NCI-H1092 treated with DMSO at 0.1 percent for 48 hours (cell line): ENCODE results near the gene CCR2.
"Not testable (repeated sequence)": the region's sequence is repeated elsewhere in the genome, so short reads cannot be mapped to it uniquely, and the experiment has no call there.

Experiments
- DNase-seq: peaks from one replicate; lab custom pipeline; 2025; lab: John Stamatoyannopoulos, UW

The CCR2 gene

GRCh38 chr3:46353647-46354410, at the start of gene CCR2:
Gene CCR2 (plus strand): TSS chr3:46354111. CDS start chr3:46357528, 3,417 bp downstream.
- no peak for DNase-seq

GRCh38 chr3:46304739-46305138, 49.2 kb upstream of the CCR2 start:
- no peak for DNase-seq

- no peak for DNase-seq
Measured at GRCh38 chr3:46312991-46313390, 40.9 kb upstream of the CCR2 start.

- no peak for DNase-seq
Measured at GRCh38 chr3:46314517-46314916, 39.4 kb upstream of the CCR2 start.

- no peak for DNase-seq
Measured at GRCh38 chr3:46316206-46316605, 37.7 kb upstream of the CCR2 start.

- no peak for DNase-seq
Measured at GRCh38 chr3:46318207-46318927, 35.5 kb upstream of the CCR2 start.

GRCh38 chr3:46321461-46322104, 32.3 kb upstream of the CCR2 start:
- DNase-seq, result no peak

GRCh38 chr3:46324036-46324435, 29.9 kb upstream of the CCR2 start:
- no peak for DNase-seq

- no peak for DNase-seq
Measured at GRCh38 chr3:46325645-46326300, 28.1 kb upstream of the CCR2 start.

- DNase-seq, result not testable (repeated sequence)
Measured at GRCh38 chr3:46330676-46331075, 23.2 kb upstream of the CCR2 start.

- DNase-seq, result no peak
Measured at GRCh38 chr3:46334741-46335478, 19.0 kb upstream of the CCR2 start.

- no peak for DNase-seq
Measured at GRCh38 chr3:46335541-46335940, 18.4 kb upstream of the CCR2 start.

- DNase-seq, result no peak
Measured at GRCh38 chr3:46337911-46338310, 16.0 kb upstream of the CCR2 start.

GRCh38 chr3:46338840-46339239, 15.1 kb upstream of the CCR2 start:
- no peak for DNase-seq

- no peak for DNase-seq
Measured at GRCh38 chr3:46344476-46344875, 9.4 kb upstream of the CCR2 start.

GRCh38 chr3:46348823-46349482, 5.0 kb upstream of the CCR2 start:
- DNase-seq, result no peak

- no peak for DNase-seq
Measured at GRCh38 chr3:46349484-46350261, 4.2 kb upstream of the CCR2 start.

- DNase-seq, result no peak
Measured at GRCh38 chr3:46350262-46350565, 3.7 kb upstream of the CCR2 start.

- DNase-seq, result no peak
Measured at GRCh38 chr3:46351646-46352045, 2.3 kb upstream of the CCR2 start.

GRCh38 chr3:46353090-46353489, 821 bp upstream of the CCR2 start:
- DNase-seq, result no peak

GRCh38 chr3:46354478-46354877, 567 bp downstream of the CCR2 start:
- no peak for DNase-seq
